SK-N-SH treated with all-trans-retinoic acid at 6 μM for 48 hours (cell line): ENCODE results near the gene NACAD.

Experiments used
- RARB ChIP-seq: fragments of 250-450 bp; sonication (Bioruptor Pico); IDR thresholded peaks from 2 replicates; pipeline ENCODE4 v1.8.0; 2021; ENCODE audit warnings: mild to moderate bottlenecking, moderate library complexity
- TCF4 ChIP-seq: fragments of 250-450 bp; sonication (Bioruptor Pico); IDR thresholded peaks from 2 replicates; pipeline ENCODE4 v1.8.0; 2021; ENCODE audit warnings: mild to moderate bottlenecking, moderate library complexity, borderline replicate concordance
- ZFP3 ChIP-seq: fragments of 250-450 bp; sonication (Bioruptor Pico); IDR thresholded peaks from 2 replicates; pipeline ENCODE4 v1.5.0; 2020; ENCODE audit warnings: mild to moderate bottlenecking, moderate library complexity
- TF ChIP-seq, protein P1 (sequence below): fragments of 250-450 bp; sonication (Bioruptor Pico); IDR thresholded peaks from 2 replicates; pipeline ENCODE4 v1.5.1; 2020; ENCODE audit warnings: low read depth, mild to moderate bottlenecking, moderate library complexity
- TF ChIP-seq, protein P2 (sequence below): fragments of 250-450 bp; sonication (Bioruptor Pico); IDR thresholded peaks from 2 replicates; pipeline ENCODE4 v1.5.1; 2021; ENCODE audit warnings: mild to moderate bottlenecking, moderate library complexity

DNA sequence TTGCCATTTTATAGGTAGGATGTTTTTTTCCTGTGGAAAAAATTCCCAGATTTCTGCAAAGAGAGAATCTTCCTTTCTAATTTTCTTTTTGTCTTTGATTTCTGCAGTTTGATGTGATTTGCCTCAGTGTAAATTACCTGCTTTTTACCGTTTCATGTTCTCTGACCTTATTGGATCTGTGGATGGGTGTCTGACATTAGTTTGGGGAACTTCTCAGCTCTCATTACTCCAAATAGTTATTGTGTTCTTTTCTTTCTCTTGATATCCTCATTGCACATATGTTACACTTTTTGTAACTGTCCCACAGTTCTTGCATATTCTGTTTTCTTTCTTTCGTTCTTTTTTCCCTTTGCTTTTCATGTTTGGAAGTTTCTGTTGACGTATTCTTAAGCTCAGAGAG is 28.5 kb downstream of the NACAD start:
- TF ChIP-seq, protein P1, sequence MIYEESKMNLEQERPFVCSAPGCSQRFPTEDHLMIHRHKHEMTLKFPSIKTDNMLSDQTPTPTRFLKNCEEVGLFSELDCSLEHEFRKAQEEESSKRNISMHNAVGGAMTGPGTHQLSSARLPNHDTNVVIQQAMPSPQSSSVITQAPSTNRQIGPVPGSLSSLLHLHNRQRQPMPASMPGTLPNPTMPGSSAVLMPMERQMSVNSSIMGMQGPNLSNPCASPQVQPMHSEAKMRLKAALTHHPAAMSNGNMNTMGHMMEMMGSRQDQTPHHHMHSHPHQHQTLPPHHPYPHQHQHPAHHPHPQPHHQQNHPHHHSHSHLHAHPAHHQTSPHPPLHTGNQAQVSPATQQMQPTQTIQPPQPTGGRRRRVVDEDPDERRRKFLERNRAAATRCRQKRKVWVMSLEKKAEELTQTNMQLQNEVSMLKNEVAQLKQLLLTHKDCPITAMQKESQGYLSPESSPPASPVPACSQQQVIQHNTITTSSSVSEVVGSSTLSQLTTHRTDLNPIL = no peak
- TF ChIP-seq ZFP3 (no peak), TCF4 (CRISPR knock-in tag) (no peak), RARB (no peak)
- TF ChIP-seq, protein P2, sequence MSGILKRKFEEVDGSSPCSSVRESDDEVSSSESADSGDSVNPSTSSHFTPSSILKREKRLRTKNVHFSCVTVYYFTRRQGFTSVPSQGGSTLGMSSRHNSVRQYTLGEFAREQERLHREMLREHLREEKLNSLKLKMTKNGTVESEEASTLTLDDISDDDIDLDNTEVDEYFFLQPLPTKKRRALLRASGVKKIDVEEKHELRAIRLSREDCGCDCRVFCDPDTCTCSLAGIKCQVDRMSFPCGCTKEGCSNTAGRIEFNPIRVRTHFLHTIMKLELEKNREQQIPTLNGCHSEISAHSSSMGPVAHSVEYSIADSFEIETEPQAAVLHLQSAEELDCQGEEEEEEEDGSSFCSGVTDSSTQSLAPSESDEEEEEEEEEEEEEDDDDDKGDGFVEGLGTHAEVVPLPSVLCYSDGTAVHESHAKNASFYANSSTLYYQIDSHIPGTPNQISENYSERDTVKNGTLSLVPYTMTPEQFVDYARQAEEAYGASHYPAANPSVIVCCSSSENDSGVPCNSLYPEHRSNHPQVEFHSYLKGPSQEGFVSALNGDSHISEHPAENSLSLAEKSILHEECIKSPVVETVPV (CRISPR knock-in tag) = no peak
